HG03066 (cell line): ENCODE measurements around the gene SYNPO2.
A peak's percentile ranks its signal among the peaks of the same experiment; 100 is the strongest.
"Not testable (repeated sequence)": the region's sequence is repeated elsewhere in the genome, so short reads cannot be mapped to it uniquely, and the experiment has no call there.

ENCODE experiments used
- ATAC-seq: cut with Tn5 transposase; IDR thresholded peaks from one replicate; pipeline ENCODE4 v1.9.1; 2021; ENCODE audit warnings: low read depth; ENCODE audit not compliant: unreplicated experiment

SYNPO2 gene

DNA sequence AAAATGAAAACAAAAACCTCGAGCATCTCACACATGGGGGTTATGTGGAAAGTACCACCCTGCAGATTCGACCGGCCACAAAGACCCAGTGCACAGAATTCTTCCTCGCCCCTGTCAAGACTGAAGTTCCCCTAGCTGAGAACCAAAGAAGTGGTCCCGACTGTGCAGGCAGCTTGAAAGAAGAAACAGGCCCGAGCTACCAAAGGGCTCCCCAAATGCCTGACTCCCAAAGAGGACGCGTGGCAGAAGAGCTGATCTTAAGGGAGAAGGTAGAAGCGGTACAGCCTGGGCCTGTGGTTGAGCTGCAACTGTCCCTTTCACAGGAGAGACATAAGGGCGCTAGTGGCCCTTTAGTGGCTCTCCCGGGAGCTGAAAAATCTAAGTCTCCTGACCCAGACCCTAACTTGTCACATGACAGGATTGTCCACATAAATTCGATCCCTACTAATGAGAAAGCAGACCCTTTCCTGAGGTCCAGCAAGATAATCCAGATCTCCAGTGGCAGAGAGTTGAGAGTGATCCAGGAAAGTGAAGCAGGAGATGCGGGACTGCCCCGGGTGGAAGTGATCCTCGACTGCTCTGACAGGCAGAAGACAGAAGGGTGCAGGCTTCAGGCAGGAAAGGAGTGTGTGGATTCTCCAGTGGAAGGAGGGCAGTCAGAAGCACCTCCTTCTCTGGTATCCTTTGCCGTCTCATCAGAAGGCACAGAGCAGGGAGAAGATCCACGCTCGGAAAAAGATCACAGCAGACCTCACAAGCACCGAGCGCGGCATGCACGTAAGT lies 138.2 kb downstream of the SYNPO2 start:
- no peak for ATAC-seq

DNA sequence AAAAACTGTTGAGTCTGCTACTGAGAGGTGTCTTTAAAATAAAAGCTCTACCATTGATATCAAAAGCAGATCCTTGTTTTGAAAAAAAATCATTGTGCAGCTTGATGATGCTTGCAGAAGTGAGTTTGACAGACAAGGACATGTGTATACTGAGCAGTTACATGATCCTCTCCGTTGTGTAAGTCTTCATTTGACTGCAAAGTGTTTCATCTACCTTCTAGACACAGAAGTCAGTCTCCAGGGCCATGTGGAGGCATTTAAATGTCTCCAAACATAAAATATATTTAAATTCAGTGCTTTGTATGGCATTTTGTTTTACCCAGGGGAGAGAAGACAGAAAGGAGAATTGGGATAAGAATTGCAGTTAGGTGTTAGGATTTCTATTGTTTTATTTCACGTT lies 139.2 kb downstream of the SYNPO2 start:
- no peak for ATAC-seq

DNA sequence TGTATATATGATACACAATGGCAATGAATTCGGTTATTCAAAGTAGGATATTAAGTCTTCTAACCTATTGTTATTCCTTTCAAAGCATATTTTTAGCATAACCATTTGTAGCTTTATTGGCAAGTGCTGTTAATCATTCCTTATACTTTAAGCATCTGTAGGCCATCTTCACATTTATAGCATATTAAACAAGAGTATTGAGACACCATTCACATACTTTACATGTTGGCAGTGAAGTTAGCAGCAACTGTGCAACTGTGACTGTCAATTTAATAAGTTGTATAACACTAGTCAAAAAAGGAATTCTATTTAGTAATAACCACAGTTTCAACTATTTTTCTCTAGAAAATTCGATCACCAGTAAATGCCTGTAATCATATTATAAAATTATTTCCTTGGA lies 139.6 kb downstream of the SYNPO2 start:
- no peak for ATAC-seq

- ATAC-seq: no peak
Observed at GRCh38 chr4:119029847-119030535, 141.3 kb downstream of the SYNPO2 start.

DNA sequence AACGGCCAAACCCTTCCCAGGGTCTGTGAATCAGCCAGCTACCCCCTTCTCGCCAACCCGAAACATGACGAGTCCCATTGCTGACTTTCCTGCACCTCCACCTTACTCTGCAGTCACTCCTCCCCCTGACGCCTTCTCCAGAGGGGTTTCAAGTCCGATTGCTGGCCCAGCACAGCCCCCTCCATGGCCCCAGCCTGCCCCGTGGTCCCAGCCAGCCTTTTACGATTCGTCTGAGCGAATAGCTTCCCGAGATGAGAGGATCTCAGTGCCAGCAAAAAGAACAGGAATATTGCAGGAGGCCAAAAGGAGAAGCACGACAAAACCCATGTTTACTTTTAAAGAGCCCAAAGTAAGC lies 141.9 kb downstream of the SYNPO2 start:
- ATAC-seq: no peak

- no peak for ATAC-seq
Observed at GRCh38 chr4:119031218-119031617, 142.6 kb downstream of the SYNPO2 start.

DNA sequence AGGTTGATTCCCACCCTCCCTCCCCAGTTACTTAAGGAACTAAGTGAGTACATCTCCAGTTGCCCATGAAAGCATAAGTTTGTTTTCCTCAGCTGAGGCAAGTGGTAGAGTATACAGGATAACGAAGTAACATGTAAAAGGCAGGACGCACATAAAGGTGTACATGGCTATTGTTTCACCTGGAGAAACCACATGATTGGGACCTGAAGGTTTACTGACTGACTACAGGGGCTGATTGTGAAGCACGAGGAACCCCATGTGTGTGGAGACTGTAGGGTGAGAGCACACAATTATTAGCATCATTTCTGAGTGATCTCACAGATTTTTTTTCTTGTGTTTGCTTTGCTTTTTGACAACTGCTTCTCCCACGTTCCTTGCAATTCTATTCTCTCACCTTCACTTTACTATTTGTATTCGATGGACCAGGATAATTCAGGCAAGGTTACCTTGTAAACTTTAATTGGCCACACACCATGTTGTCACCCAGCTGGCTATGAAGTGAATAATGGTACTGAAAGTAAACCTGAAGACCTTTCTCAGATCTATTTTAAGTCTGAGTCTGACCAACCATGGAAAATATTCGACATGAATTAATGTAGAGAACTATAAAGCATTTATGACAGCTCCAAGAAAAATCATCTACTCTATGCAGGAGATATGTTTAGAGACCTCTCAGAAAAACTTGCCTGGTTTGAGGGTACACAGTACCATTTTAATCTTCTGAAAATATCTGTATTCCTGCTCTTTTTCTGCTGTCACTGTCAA lies 144.4 kb downstream of the SYNPO2 start:
- ATAC-seq: peak; percentile 58

GRCh38 chr4:119034276-119035008 lies 145.8 kb downstream of the SYNPO2 start:
- no peak for ATAC-seq

- no peak for ATAC-seq
Observed at GRCh38 chr4:119035951-119036737, 147.5 kb downstream of the SYNPO2 start.

DNA sequence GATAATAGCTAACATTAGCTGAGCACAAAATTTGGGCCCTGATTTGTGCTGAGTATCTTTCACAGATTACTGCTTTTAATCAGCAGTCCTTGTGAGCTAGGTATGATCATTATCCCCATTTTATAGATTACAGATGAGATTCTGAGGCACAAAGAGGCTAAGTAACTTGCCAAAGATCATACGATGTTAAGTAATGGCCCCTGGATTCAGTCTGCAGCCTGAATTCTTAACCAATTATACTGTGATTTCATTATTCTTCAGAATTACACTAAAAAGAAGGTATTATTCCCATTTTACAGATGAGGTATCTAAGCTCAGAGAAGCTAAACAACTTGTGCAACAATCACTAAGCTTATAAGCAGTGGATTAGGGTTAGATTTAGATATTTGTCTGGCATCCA lies 149.1 kb downstream of the SYNPO2 start:
- no peak for ATAC-seq

- peak; percentile 38 for ATAC-seq
Observed at GRCh38 chr4:119038116-119038841, 149.6 kb downstream of the SYNPO2 start.

GRCh38 chr4:119039160-119039559 lies 150.5 kb downstream of the SYNPO2 start:
- no peak for ATAC-seq

GRCh38 chr4:119039779-119040178 lies 151.1 kb downstream of the SYNPO2 start:
- no peak for ATAC-seq

- ATAC-seq: no peak
Observed at GRCh38 chr4:119040261-119040660, 151.6 kb downstream of the SYNPO2 start.

DNA sequence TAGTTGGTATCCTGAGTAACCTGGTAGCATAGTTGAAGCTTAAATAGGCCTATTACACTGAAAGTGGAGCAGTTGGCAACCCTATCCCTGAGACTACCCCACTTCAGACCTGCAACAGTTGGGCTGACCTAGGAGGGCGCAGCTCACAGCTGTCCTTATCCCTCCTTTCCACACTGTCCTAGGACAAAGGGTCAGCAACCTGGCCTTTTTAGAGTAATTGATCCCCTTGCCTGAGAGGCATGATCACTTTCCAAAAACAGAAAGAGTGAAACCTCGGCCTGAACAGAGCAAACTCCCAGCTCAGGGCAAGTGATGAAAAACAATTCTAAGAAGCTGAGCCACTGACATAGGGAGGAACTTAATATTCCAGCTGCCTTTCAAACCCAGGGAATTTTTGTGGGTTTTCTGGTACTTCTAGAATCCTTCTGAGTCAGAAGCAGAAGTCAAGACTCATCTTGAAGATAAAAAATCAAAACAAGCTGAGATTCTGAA lies 152.1 kb downstream of the SYNPO2 start:
- no peak for ATAC-seq

DNA sequence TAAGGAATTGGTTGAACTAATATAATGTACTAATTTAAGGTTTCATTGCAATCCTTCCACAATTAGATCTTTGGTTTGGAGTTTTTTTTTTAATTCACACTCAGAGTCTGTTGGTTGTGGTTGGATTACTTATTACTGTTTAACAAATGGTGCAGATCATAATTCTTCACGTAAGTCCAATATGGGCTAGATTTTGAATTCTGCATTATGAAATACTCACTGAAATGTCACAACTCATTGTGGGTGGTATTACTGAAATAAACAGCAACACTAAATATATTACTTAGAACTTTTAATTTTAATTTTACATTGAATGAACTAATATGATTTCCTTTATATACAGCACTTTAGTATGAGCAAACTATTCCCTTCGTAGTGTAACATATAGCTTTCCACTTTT lies 152.7 kb downstream of the SYNPO2 start:
- no peak for ATAC-seq

GRCh38 chr4:119041951-119042560 lies 153.4 kb downstream of the SYNPO2 start:
- ATAC-seq: peak; percentile 81

DNA sequence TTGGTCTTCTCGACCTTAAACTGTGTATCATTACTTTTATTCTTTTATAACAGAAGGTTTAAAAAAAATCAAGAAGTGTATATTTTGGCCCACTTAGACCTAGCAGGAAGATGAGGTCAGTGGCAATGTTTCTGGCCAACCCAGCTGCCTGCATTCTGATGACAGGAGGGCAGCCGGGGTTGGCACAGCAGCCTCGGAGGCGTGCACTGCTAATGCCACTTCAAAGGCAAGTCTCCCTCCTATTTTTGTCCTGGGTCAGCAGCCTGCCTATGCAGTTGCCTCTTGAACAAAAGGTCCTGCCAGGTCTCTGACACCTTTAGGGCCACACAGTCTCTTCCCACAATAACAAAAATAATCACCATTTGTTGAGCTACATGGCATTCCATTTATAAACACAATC lies 157.6 kb downstream of the SYNPO2 start:
- ATAC-seq: no peak

GRCh38 chr4:119047059-119047458 lies 158.4 kb downstream of the SYNPO2 start:
- ATAC-seq: not testable (repeated sequence)
